Transverse colon (tissue), 4 donors: Measurements from ENCODE around the gene DDX19B.

Experiments
- EP300 ChIP-seq: sonication (generic); formaldehyde crosslinking; IDR thresholded peaks from one replicate; pipeline ENCODE4 v1.6.1; 2017; ENCODE audit warnings: antibody characterized with exemption, low read depth
- POLR2A ChIP-seq: fragments of 450-650 bp; IDR thresholded peaks from one replicate; pipeline ENCODE4 v1.6.1; 2016; ENCODE audit warnings: antibody characterized with exemption, mild to moderate bottlenecking, moderate library complexity
- POLR2AphosphoS5 ChIP-seq, 3 donors: sonication (generic); formaldehyde crosslinking; IDR thresholded peaks; one replicate each; pipeline ENCODE4 v1.6.1; 2016; ENCODE audit warnings: antibody characterized with exemption in 3 of 3
- TF ChIP-seq, protein P1 (sequence below), 5 experiments: fragments of 200-600 bp in 3 of 5; fragments of 450-650 bp in 2 of 5; sonication (generic) in 3 of 5; IDR thresholded peaks; 1 replicate in 2 of 5; 2 replicates in 3 of 5; pipeline ENCODE4 v1.5.1; 2016 to 2017; ENCODE audit warnings: antibody characterized with exemption in 5 of 5, inconsistent platforms in 3 of 5, mild to moderate bottlenecking in 2 of 5, moderate library complexity in 1 of 5

DNA sequence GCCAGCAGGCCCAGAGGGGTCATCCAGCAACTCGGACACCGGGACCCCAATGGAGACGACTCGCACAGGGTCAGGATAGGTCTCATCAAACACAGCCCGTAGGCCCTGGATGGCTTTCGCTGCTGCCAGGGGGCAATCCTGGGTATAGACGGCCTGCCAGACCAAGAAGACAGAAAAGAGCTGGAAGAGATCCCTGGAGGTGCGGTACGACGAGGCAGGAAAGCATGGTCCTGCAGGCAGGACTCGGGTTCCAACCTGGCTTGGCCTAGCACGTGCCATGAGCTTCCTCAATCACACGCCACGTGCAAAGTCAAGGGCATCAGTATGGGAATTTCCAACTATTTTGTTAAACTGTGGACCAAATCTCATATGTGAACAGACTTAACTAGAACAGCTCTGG, 40.9 kb upstream of the DDX19B start:
- TF ChIP-seq, protein P1, sequence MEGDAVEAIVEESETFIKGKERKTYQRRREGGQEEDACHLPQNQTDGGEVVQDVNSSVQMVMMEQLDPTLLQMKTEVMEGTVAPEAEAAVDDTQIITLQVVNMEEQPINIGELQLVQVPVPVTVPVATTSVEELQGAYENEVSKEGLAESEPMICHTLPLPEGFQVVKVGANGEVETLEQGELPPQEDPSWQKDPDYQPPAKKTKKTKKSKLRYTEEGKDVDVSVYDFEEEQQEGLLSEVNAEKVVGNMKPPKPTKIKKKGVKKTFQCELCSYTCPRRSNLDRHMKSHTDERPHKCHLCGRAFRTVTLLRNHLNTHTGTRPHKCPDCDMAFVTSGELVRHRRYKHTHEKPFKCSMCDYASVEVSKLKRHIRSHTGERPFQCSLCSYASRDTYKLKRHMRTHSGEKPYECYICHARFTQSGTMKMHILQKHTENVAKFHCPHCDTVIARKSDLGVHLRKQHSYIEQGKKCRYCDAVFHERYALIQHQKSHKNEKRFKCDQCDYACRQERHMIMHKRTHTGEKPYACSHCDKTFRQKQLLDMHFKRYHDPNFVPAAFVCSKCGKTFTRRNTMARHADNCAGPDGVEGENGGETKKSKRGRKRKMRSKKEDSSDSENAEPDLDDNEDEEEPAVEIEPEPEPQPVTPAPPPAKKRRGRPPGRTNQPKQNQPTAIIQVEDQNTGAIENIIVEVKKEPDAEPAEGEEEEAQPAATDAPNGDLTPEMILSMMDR (IDR thresholded peaks at IDR 0.05), result no peak
- TF ChIP-seq POLR2A, result no peak
- TF ChIP-seq POLR2AphosphoS5 (IDR thresholded peaks at IDR 0.05), result no peak
- TF ChIP-seq EP300, result no peak
